HG03060 (cell line): Measurements from ENCODE around the gene SRP9.
"Not testable (repeated sequence)": the region's sequence is repeated elsewhere in the genome, so short reads cannot be mapped to it uniquely, and the experiment has no call there.

ENCODE experiments used
- ATAC-seq: cut with Tn5 transposase; IDR thresholded peaks from one replicate; pipeline ENCODE4 v1.9.1; 2021; ENCODE audit warnings: low read depth, moderate number of reproducible peaks; ENCODE audit not compliant: unreplicated experiment

The SRP9 gene

GRCh38 chr1:225754940-225755641 lies 22.5 kb upstream of the SRP9 start:
- ATAC-seq, result no peak

DNA sequence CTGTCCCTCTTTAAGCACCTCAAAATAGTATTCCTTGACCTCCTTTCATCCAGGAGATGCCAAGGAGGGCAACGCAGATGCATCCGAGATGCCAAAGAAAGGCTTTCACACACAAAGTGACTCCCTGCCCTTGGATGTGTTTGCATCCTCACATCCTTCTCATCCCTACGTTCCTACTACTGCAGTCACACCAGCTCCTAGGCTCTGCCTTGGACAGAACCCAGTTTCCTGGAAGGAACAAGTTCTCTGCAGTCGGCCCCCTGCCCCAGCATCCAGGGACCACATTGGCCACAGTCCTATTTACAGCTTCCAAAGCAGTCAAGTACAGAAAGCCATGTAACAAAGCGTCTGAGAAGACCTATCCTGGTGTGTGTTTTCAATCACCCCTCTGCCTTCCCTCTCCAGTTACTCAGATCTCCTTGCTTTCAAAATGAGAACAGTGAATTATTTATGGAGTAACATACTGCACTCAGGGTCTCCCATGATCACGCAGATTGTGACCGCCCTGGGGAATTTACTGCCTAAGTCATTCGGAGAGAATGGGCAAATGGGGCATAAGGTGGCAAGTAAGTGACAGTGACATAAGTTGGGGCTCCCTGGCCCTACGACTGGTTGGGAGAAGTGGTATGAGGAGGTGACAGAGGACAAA lies 21.8 kb upstream of the SRP9 start:
- no peak for ATAC-seq

DNA sequence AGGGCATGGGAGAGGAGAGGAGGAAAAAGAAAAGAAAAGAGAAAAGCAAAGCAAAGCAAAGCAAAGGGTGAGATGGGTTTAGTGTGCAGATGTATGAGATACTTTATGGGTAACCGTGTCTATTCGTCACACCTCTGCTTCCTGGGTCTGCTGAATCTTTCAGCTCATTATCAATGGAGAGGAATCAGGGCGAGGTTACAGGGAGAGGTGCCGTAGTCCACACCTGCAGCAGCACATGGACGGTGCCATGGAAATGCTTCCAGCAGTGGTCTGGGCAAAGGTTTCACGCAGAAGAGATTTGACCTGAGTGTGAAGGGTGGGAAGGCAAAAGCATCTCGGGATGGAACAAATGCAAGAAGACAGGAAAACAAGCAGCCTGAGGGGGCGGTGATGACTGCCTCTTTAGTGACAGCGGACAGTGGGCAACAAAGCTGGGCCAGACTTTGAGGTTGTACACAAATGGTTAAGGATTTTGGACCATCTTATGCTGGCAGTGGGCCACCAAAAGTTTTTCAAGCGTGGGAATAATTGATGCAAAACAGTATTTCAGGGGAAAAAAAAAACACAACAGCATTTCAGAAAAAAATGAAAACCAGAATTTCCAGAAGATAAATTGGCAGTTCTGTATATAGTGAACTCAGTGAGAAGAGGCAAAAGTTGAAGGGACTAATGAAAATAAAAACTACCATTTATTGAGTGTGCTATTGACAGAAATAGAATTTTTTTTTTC lies 19.5 kb upstream of the SRP9 start:
- ATAC-seq, result no peak

DNA sequence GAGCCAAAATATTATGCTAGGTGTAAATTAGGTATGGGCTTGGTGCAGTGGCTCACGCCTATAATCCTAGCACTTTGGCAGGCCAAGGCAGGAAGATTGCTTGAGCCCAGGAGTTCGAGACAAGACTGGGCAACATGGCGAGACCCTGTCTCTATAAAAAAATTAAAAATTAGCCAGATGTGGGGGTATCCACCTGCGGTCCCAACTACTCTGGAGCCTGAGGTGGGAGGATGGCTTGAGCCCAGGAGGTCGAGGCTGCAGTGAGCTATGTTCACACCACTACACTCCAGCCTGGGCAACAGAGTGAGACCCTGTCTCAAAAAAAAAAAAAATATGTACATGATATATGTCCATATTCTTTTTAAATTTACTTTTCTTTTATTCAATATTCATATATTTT lies 17.7 kb upstream of the SRP9 start:
- not testable (repeated sequence) for ATAC-seq

DNA sequence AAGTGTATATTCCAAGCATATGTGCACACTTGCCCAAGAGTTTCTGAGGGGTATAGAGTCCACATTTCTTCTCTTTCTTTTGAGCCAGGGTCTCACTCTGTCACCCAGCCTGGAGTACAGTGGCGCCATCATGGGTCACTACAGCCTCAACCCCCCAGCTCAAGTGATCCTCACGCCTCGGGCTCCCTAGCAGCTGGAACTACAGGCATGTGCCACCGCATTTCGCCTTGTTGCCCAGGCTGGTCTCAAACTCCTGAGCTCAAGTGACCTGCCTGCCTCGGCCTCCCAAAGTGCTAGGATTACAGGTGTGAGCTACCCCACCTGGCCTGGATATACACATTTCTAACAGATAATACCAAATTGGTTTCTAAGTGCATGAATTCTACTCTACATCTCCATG lies 17.1 kb upstream of the SRP9 start:
- no peak for ATAC-seq

- not testable (repeated sequence) for ATAC-seq
Observed at GRCh38 chr1:225761395-225761794, 16.2 kb upstream of the SRP9 start.

DNA sequence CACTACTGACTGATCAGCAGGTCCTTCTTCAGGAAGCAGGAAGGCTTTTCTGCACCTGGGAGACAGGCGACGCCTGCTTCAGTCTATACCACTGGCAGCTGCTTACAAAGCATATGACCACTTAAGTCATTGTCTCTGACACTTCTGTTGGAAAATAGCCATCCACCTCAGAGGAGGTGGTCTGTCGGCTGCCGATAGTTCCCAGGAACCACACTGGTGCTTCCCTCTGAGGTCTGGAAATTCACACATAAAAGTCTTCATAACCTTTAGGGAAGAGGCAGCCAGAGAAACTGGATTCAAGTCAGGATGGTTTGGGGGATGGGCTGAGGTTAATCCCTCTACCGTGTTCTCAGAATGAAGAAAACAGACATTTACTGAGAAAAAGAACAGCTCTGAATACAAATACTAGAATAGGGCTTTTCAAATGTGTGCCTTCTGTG lies 15.6 kb upstream of the SRP9 start:
- ATAC-seq, result no peak

GRCh38 chr1:225762444-225762843 lies 15.2 kb upstream of the SRP9 start:
- ATAC-seq, result no peak

- ATAC-seq, result no peak
Observed at GRCh38 chr1:225763716-225764548, 13.7 kb upstream of the SRP9 start.

- ATAC-seq, result no peak
Observed at GRCh38 chr1:225765982-225766674, 11.5 kb upstream of the SRP9 start.

DNA sequence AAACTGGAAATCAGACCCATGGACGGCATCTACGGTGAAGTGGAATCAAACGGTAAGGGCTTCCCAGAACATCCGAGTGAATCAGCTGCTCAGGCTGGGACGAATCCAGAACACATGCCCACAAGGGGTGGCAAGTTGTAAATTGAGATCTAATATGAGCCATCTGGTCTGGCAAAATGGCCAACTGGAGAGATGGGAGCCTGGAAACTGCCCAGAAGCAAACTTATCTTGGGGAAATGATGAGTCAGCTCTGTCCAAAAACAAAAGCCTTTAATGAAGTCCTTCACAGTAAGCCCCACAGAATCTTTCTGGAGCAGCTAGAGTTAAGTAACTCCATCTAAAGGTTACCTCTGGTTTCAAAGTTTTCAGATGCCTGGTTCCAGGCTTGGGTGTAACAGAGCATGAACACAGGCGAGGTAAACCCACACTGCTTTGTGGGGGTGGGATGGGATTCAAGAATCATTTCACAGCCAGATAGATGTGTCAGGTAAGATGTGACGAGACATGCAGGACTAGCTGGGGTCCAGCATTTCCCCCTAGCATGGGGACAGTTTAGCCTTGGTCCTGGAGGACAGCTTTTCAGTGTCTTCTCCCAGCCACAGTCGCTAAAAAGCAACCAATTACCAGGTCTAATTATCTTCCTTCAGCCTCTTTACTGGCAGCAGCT lies 10.5 kb upstream of the SRP9 start:
- no peak for ATAC-seq

DNA sequence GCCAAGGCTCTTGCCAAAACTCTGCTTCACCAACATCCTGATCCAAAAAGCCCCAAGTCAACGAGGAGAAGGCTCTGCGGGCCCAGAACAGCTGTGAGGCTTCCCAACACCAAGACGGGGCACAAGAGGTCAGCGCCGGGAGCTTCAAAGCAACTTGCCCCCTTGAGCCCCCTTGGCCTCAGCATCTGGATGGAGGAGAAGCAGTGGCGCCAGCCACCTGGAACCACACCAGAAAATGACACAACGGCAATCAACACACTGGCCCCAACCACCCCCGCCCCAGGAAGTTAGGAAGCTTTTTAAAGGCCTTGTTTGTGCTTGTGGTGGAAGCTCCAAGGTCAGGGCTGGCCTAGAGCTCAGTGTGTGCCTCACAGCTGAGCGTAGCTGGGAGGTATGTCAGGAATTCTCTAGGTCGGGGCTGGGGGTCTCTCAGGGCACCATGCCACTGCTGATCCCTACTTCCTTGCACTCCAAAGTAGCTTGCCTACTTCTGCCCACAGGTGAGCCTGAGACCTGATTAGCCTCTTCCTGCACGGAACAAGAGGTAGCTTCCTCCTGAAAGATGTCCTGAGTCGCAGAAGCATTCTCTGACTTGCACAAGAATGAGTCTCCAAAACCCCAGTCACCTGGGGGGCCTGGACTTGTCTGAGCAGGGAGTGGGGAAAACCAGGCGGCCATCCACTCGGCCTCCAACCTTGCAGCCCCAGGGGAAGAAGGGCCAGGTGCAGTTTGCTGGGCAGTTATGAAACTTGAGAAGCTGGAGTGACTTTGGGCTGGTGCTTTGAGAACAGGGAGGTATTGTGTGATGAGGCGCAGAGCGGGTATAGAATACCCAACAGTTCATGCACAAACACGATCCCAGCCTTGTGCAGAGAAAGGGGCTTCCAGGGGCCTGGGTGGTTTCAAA lies 9.7 kb upstream of the SRP9 start:
- no peak for ATAC-seq

DNA sequence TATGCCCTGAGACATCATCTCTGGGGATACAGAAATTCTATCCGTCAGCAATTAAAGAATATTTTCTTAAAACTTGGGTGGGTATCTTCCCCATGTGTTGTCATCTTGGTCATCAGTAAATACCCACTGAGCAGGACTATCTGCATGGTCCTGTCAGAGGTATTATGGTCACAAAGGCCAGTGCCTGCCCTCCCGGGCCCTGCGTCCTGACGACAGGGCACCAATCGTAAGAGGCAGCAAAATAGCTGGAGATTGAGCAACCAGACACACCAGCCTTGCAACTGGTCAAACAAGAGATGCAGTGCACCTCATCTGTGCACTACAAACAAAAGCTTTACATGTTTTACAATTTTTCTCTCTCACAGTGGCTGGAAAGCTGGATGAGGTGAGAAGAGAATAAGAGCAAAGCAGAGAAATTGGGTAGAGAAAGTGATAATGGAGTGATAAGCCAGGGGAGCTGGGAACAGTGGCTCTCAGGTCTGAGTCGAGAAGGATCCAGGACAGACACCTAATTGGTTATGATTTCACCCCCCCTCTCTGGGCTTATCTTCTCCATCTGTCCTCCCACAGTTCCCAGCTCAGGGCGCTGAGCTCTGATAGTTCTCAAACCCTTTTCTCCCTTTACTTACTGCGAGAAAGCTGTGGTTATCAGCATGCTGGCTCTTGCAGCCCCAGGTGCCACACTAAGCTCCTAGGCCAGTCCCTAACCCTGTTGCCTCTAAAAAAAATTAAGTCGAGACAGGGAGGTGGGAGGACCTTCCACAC lies 8.8 kb upstream of the SRP9 start:
- no peak for ATAC-seq

GRCh38 chr1:225769687-225770086 lies 7.9 kb upstream of the SRP9 start:
- no peak for ATAC-seq

DNA sequence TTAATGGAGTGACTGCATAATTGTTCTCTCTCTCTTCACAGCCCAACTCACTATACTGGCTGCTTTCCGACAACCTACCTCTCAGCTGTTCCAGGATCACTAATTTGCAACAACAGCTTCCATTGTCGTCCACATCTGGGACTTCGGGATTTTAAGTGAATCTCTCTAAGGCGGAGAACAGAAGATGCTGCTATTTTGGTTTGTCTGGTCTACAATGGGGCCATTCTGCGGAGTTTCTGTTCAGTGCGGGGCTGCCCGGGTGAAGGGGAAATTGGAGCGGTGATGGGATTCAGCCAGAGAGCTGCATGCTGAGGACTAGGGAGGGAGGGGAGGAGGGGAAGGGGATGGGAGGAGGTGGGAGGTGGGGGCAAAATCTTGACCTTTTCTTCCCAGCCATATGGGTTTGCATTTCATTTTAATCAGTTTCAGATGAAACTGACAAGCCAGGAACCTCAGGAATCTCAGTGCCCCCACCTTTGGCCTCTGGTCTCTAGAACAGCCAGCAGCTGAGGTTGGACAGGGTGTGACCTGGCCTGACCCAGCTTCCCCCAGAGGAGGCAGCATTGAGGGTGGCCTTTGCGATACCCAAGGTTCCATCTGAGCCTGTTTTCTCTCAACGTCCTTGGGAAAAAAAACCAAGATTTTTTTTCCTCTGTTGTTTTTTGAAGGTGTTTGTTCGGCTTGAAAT lies 6.9 kb upstream of the SRP9 start:
- no peak for ATAC-seq

GRCh38 chr1:225771661-225772322 lies 5.8 kb upstream of the SRP9 start:
- no peak for ATAC-seq

DNA sequence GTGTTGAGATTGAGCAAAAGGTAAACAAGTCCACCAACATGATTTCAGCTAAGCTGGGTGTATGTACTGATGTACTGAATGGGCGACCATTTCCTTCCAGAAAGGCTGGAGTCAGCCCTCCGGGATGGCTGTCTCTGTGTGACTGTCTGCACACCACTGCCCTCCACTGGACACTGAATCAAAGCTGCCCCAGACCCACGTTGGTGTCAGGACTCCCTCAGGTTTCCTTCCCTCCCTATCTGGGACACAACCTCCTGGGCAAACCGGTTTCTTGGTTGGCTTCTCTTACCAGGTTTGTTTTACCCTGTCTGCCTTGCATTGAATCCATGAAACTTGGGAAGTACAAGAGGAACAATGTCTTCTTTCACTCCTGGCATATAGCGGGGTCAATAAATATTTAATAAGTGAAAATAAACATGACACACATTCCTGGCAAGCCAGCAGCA lies 5.3 kb upstream of the SRP9 start:
- no peak for ATAC-seq
